Tibial nerve (tissue), 3 donors: ENCODE results near the gene B3GNT4.

Source experiments
- CTCF ChIP-seq, 5 experiments: fragments of 200-600 bp in 3 of 5; fragments of 450-650 bp in 2 of 5; sonication (generic) in 3 of 5; IDR thresholded peaks; one replicate each; pipeline ENCODE4 v1.5.1; 2016 to 2019; ENCODE audit warnings: antibody characterized with exemption in 5 of 5, mild to moderate bottlenecking in 3 of 5, moderate library complexity in 2 of 5
- POLR2A ChIP-seq, 2 donors: fragments of 450-650 bp; IDR thresholded peaks; one replicate each; pipeline ENCODE4 v1.6.1; 2017; ENCODE audit warnings: antibody characterized with exemption in 2 of 2, mild to moderate bottlenecking in 2 of 2, moderate library complexity in 2 of 2

DNA sequence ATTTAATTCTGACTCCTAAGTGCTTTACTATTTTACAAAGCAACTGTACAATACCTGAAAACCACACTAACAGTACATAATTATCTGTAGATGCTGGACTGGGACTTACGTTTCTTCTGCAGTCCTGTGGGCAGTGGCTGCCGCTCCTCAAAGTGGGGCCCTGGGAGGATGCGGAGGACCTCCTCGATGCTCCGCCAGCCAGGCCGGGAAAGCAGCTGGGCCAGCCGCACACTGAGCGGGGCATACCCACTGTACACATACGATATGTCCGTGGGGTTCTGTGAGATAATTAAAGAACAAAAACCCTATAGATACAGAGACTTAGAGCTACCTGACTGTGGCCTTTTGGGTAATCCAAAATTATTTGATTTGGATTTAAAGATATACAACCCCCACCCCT is 29.2 kb downstream of the B3GNT4 start:
- no peak for TF ChIP-seq CTCF (IDR thresholded peaks at IDR 0.05)
- no peak for TF ChIP-seq POLR2A (IDR thresholded peaks at IDR 0.05)
